HepG2 (cell line): ENCODE data around the gene FBF1. TPM values are rescaled to one million over a fixed set of nuclear protein-coding genes. Genes with fewer than 3 reads are reported as not detected.

ENCODE experiments used
- CTCF ChIP-seq: sonication (generic); formaldehyde crosslinking; IDR thresholded peaks from 2 replicates; pipeline ENCODE4 v1.5.0; 2020; ENCODE audit warnings: mild to moderate bottlenecking, missing genetic modification reagents, moderate library complexity
- HNF4A ChIP-seq: sonication (generic); formaldehyde crosslinking; IDR thresholded peaks from 2 replicates; pipeline ENCODE4 v1.4.0; 2020; ENCODE audit warnings: missing genetic modification reagents
- KLF12 ChIP-seq: sonication (generic); formaldehyde crosslinking; IDR thresholded peaks from 2 replicates; pipeline ENCODE4 v1.4.0; 2020; ENCODE audit warnings: missing genetic modification reagents, borderline replicate concordance
- MTA1 ChIP-seq: sonication (generic); formaldehyde crosslinking; IDR thresholded peaks from 2 replicates; pipeline ENCODE4 v1.4.0; 2020; ENCODE audit warnings: missing genetic modification reagents, mild to moderate bottlenecking, borderline replicate concordance
- MXD1 ChIP-seq: sonication (generic); formaldehyde crosslinking; IDR thresholded peaks from 2 replicates; pipeline ENCODE4 v1.4.0; 2020; ENCODE audit warnings: mild to moderate bottlenecking, missing genetic modification reagents
- PTBP1 ChIP-seq: fragments of 200-400 bp; formaldehyde crosslinking; IDR thresholded peaks from 2 replicates; pipeline ENCODE4 v1.6.1; 2018; ENCODE audit warnings: low read length, low read depth; ENCODE audit not compliant: poor library complexity, severe bottlenecking
- ZBTB43 ChIP-seq: sonication (generic); formaldehyde crosslinking; conservative IDR thresholded peaks from 2 replicates; pipeline ENCODE4 v1.4.0; 2020; ENCODE audit warnings: missing genetic modification reagents
- ZC3H13 ChIP-seq: sonication (generic); formaldehyde crosslinking; IDR thresholded peaks from 2 replicates; pipeline ENCODE4 v1.8.1; 2023; ENCODE audit warnings: mild to moderate bottlenecking, missing genetic modification reagents, moderate library complexity
- ZNF703 ChIP-seq: sonication (generic); formaldehyde crosslinking; IDR thresholded peaks from 2 replicates; pipeline ENCODE4 v1.5.1; 2020; ENCODE audit warnings: missing genetic modification reagents, mild to moderate bottlenecking, moderate library complexity, borderline replicate concordance
- ZNF766 ChIP-seq: sonication (generic); formaldehyde crosslinking; IDR thresholded peaks from 2 replicates; pipeline ENCODE4 v1.5.0; 2020; ENCODE audit warnings: missing genetic modification reagents, borderline replicate concordance
- ZSCAN20 ChIP-seq: sonication (generic); formaldehyde crosslinking; IDR thresholded peaks from 2 replicates; pipeline ENCODE4 v1.4.0; 2020; ENCODE audit warnings: missing genetic modification reagents, mild to moderate bottlenecking, borderline replicate concordance
- polyA plus RNA-seq, 8 experiments: library from polyadenylated mRNA; depleted of rRNA in 3 of 8; stranded (reverse) in 7 of 8; unstranded in 1 of 8; fragments of >200 nt; fragmentation: Illumina TruSeq in 4 of 8; extraction: Trizol in 4 of 8; gene quantifications; 2 replicates each; pipeline versions ENCODE4 v1.2.1 to v1.2.3, GENCODE V29; 2011 to 2016; ENCODE audit warnings: low read depth in 4 of 8, missing spikeins in 1 of 8, mixed read lengths in 1 of 8; ENCODE audit not compliant: insufficient read depth in 1 of 8
- total RNA-seq, 5 experiments: library from RNA; depleted of rRNA; stranded (reverse); fragments of >200 nt; fragmentation: Illumina TruSeq; extraction: Trizol; gene quantifications; 2 replicates each; pipeline ENCODE4 v1.2.3, GENCODE V29; 2016; ENCODE audit warnings: low read depth in 1 of 5
- TF ChIP-seq, protein P1 (sequence below), 2 experiments: sonication (generic) in 1 of 2; formaldehyde crosslinking in 1 of 2; IDR thresholded peaks; 2 replicates each; pipeline versions ENCODE4 v1.6.1 to v1.9.0; 2014 to 2022; ENCODE audit warnings: antibody characterized with exemption in 1 of 2, borderline replicate concordance in 1 of 2, inconsistent platforms in 1 of 2, low read depth in 1 of 2, missing genetic modification reagents in 1 of 2
- TF ChIP-seq, protein P2 (sequence below): sonication (generic); formaldehyde crosslinking; IDR thresholded peaks from 2 replicates; pipeline ENCODE4 v1.4.0; 2020; ENCODE audit warnings: missing genetic modification reagents
- TF ChIP-seq, protein P3 (sequence below): sonication (generic); formaldehyde crosslinking; IDR thresholded peaks from 2 replicates; pipeline ENCODE4 v1.8.1; 2022; ENCODE audit warnings: mild to moderate bottlenecking, missing genetic modification reagents

Gene FBF1
- total and polyA plus RNA-seq, 2 of the 13 experiments (the other 11 are each of a cell fraction or from before 2014, with no cell fraction given): 2.4 to 8.1 TPM

GRCh38 chr17:75896415-75897159 lies 44.3 kb downstream of the FBF1 start, which contains the start of gene TRIM65 (continued):
- TF ChIP-seq ZBTB43 (0 out of 2 replicates have a peak, but pooled peaks have one; percentile 16), MTA1 (CRISPR knock-in tag) (peak; percentile 47; the same call in 1 of the 2 replicates), KLF12 (CRISPR knock-in tag) (peak; percentile 43; the same call in 1 of the 2 replicates), ZSCAN20 (CRISPR knock-in tag) (peak; percentile 79; the same call in 1 of the 2 replicates), ZC3H13 (CRISPR knock-in tag) (peak; percentile 95), CTCF (peak; percentile 64), ZNF703 (peak; percentile 89; the same call in 1 of the 2 replicates), MXD1 (peak; percentile 79), PTBP1 (no peak), HNF4A (no peak), ZNF766 (CRISPR knock-in tag) (0 out of 2 replicates have a peak, but pooled peaks have one; percentile 70)
- TF ChIP-seq, protein P1, sequence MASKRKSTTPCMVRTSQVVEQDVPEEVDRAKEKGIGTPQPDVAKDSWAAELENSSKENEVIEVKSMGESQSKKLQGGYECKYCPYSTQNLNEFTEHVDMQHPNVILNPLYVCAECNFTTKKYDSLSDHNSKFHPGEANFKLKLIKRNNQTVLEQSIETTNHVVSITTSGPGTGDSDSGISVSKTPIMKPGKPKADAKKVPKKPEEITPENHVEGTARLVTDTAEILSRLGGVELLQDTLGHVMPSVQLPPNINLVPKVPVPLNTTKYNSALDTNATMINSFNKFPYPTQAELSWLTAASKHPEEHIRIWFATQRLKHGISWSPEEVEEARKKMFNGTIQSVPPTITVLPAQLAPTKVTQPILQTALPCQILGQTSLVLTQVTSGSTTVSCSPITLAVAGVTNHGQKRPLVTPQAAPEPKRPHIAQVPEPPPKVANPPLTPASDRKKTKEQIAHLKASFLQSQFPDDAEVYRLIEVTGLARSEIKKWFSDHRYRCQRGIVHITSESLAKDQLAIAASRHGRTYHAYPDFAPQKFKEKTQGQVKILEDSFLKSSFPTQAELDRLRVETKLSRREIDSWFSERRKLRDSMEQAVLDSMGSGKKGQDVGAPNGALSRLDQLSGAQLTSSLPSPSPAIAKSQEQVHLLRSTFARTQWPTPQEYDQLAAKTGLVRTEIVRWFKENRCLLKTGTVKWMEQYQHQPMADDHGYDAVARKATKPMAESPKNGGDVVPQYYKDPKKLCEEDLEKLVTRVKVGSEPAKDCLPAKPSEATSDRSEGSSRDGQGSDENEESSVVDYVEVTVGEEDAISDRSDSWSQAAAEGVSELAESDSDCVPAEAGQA (IDR thresholded peaks at IDR 0.05; ENCODE audit: low read depth): peak; percentile 11; the same call in 1 of the 2 replicates
- TF ChIP-seq, protein P1 (CRISPR knock-in tag; IDR thresholded peaks at IDR 0.05; ENCODE audit: borderline replicate concordance): peak; percentile 79; the same call in 1 of the 2 replicates
- TF ChIP-seq, protein P2, sequence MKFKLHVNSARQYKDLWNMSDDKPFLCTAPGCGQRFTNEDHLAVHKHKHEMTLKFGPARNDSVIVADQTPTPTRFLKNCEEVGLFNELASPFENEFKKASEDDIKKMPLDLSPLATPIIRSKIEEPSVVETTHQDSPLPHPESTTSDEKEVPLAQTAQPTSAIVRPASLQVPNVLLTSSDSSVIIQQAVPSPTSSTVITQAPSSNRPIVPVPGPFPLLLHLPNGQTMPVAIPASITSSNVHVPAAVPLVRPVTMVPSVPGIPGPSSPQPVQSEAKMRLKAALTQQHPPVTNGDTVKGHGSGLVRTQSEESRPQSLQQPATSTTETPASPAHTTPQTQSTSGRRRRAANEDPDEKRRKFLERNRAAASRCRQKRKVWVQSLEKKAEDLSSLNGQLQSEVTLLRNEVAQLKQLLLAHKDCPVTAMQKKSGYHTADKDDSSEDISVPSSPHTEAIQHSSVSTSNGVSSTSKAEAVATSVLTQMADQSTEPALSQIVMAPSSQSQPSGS (CRISPR knock-in tag): 0 out of 2 replicates have a peak, but pooled peaks have one; percentile 62
- TF ChIP-seq, protein P3, sequence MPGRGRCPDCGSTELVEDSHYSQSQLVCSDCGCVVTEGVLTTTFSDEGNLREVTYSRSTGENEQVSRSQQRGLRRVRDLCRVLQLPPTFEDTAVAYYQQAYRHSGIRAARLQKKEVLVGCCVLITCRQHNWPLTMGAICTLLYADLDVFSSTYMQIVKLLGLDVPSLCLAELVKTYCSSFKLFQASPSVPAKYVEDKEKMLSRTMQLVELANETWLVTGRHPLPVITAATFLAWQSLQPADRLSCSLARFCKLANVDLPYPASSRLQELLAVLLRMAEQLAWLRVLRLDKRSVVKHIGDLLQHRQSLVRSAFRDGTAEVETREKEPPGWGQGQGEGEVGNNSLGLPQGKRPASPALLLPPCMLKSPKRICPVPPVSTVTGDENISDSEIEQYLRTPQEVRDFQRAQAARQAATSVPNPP (CRISPR knock-in tag): peak; percentile 64
